ENCODE data around the gene CCL17.

The CCL17 gene

DNA sequence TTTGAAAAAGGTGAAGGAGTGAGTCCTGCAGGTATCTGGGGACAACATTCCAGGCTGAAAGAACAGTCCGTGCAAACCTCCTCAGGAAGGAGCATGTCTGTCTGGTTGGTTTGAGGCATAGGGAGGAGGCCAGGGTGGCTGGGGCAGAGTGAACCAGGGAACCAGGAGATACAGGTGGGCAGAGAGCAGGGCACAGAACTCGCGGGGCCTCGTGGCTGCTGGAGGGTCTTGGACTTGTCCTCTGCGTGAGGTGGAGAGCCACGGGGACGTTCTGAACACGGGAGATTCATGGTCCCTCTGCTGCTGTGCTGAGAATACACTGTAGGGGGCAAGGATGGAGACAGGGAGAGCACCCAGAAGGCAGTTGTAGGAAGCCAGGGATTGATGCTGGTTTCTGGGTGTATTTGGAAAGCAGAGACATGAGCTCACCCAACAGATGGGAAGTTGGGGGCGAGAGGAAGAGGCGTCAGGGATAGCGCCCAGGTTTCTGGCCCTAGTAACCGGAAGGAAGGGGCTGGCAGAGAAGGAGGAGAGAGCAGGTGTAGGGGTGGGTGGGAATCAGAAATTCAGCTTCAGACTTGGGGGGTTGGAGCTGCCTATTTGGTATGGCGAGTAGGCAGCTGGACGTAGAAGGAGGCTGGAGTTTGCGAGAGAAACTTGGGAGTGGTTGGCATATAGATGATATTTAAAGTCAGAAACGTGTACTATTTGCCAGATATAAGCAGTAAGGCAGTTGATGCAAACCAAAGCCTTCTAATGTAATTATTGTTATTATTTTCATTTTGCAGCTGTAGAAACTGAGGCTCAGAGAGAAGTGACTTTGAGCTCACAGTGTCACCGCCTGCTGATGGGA is at the start of gene CCL17:
TSS of gene CCL17 (plus strand) at position 803 of the 853 bp plus-strand sequence. CDS start 9,166 bp downstream, outside the sequence.
- DNase-seq (ENCODE audit: low spot score) = no peak

DNA sequence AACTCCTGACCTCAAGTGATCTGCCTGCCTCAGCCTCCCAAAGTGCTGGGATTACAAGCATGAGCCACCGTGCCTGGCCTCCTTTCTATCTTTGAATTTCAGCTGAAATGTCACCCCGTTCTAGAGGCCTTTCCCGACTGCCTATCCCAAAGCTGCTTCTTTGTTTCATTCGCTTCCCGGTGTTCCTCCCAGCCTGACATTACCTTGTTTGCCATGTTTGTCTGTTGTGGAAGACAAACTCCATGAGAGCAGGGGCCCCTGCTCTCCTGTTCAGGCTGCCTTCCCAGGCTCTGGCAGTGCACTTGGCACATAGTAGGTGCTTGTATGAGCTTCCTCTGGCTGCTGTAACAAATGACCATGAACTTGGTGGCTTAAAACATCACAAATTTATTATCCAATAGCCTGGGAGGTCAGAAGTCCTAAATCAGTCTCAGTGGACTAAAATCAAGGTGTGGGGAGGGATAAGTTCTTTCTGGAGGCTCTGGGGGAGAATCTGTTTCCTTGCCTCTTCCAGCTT is 48.6 kb upstream of the CCL17 start:
- DNase-seq (ENCODE audit: low spot score) = no peak

GRCh38 chr16:57356547-57356946 is 48.0 kb upstream of the CCL17 start:
- no peak for DNase-seq (ENCODE audit: low spot score)

DNA sequence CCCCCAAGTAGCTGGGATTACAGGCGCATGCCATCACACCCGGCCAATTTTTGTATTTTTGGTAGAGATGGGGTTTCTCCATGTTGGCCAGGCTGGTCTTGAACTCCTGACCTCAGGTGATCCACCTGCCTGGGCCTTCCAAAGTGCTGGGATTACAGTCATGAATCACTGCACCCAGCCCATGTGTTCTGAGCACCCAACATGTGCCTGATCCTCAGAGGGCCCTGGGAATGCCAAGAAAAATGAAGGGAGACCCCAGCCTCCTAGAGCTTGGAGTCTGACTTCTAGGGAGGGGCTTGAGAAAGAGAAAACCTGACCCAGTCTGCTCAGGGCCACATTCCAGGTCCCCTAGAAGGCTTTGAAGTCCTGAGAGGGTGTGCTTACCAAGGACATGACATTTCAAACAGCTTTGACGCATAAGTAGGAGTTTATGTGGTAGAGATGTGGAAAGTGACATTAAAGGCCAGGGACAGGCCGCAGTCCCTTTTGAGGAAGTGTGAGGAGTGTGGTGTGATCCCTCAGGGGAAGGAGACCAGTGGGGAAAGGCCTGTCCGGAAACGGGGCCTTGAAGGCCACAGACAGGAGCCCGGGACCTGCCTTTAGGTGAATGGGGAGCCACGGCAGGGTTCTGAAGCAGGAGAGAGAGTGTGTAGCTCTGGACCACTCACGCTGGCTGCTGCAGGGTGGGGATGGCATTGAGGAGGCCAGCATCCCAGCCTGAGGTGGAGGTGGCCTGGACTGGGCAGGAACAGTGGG is 47.1 kb upstream of the CCL17 start:
- peak; percentile 4 for DNase-seq (ENCODE audit: low spot score)

DNA sequence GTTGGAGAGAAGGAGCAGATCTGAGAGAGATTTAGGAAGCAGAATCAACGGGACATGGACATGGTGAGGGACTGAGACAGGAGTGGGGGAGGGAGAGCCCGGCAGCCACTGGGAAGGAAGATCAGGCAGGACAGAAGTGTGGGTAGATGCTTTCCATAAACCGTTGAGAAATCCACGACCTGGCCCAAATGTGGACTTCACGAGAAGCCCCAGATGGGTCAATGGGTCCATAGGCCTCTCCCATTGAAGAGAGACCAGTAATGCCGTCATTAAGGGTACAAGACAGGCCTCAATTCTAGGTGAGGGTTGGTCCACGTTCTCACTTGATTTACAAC is 46.5 kb upstream of the CCL17 start:
- DNase-seq (ENCODE audit: low spot score) = peak; percentile 6

GRCh38 chr16:57358527-57359095 is 46.0 kb upstream of the CCL17 start, which contains the start of gene CCL22:
Gene CCL22 (plus strand): TSS chr16:57358783. CDS start chr16:57358817, 34 bp downstream.
- DNase-seq (ENCODE audit: low spot score) = no peak

DNA sequence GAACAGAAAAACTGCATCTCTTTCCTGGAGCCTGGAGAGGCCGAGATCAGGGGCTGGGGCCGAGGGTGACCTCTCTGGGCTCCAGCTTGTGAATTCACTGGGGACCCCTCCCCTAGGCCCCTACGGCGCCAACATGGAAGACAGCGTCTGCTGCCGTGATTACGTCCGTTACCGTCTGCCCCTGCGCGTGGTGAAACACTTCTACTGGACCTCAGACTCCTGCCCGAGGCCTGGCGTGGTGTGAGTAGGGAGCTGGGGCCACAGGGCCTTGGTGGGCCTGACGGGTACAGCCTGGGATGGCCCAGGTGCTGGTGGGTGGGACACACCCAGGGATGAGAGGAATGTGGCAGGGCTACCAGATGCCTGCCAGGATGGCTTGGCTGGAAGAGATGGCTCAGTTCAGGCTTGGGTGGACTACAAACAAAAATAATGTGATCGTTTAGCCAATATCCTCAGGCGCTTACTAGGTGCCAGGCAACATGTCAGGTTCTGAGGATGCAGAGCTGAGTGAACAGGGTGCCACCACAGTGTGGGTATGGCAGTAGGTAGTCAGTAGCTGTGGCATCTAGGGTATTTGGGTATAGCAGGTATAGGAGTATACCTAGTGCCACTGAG is 44.1 kb upstream of the CCL17 start:
- no peak for DNase-seq (ENCODE audit: low spot score)

GRCh38 chr16:57361404-57361803 is 43.2 kb upstream of the CCL17 start:
- DNase-seq (ENCODE audit: low spot score) = peak; percentile 4

GRCh38 chr16:57364143-57364542 is 40.4 kb upstream of the CCL17 start:
- no peak for DNase-seq (ENCODE audit: low spot score)

GRCh38 chr16:57366544-57367040 is 38.0 kb upstream of the CCL17 start:
- peak; percentile 3 for DNase-seq (ENCODE audit: low spot score)

DNA sequence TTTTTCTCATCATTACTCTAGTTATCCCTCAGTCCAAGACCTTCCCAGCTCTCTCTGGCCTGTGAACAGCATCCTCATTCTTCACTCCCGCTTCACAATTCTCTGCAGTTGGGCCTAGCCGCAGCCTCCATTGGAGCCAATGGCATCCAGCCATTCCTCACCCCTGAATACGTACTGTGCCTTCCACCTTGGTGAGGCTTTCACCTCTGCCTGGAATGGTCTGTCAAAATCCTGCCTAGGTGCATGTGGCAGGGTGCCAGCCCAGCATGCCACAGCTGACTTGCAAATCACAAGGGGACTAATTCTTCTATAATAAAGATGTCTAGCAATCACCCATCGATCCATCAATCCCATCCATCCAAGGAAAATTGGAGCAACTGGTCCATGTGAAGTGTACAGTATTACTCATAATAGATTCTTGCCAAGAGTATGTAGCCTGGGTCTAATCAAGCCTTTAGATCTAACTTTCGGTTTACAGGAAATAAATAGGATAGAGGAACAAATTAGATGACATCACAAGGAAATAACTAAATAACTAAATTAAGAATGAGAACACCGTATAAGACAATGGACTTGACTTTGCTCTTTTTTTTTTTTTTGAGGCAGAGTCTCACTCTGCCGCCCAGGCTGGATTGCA is 37.3 kb upstream of the CCL17 start:
- DNase-seq (ENCODE audit: low spot score) = peak; percentile 45

DNA sequence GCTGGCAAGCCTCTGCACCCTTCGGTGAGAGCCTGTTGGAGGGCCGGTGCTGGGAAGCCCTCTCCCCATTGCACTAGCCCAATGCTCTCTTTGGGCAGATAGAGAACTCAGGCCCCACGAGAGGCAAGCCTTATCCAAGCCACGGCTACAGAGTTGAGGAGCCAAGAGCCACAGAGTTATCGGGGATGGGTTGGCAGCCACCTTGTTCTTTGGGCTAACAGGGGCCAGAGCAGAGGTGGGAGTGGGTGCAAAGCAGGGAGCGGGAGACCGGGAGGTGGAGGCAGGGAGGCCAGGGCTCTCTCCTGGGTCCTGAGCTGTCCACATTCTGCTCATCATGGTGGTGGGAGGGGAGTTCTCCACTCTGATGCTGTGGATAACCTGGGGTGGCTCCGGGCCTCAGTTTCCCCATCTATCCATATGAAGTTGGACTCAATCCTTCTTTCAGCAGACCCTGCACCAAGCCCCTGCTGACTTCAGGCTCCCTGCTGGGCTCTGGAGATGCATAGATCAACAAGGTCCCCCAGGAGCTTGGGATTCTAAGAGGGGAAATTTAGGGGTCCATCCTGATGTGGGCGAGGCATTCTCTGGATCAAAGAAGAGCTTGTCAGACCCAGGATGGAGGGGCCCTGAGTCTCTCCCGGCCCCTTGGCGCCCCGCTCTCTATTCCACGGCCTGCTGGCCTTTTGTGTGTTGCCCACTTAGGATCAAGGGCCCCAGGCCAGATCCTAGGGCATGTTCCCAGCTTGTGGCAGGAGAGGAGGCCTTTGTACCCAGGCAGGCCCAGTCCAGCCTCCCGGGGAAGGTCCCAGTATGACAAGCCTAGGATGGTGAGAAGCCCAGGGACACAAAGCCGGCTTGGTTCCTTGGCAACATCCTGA is 32.8 kb upstream of the CCL17 start:
- peak; percentile 9 for DNase-seq (ENCODE audit: low spot score)

DNA sequence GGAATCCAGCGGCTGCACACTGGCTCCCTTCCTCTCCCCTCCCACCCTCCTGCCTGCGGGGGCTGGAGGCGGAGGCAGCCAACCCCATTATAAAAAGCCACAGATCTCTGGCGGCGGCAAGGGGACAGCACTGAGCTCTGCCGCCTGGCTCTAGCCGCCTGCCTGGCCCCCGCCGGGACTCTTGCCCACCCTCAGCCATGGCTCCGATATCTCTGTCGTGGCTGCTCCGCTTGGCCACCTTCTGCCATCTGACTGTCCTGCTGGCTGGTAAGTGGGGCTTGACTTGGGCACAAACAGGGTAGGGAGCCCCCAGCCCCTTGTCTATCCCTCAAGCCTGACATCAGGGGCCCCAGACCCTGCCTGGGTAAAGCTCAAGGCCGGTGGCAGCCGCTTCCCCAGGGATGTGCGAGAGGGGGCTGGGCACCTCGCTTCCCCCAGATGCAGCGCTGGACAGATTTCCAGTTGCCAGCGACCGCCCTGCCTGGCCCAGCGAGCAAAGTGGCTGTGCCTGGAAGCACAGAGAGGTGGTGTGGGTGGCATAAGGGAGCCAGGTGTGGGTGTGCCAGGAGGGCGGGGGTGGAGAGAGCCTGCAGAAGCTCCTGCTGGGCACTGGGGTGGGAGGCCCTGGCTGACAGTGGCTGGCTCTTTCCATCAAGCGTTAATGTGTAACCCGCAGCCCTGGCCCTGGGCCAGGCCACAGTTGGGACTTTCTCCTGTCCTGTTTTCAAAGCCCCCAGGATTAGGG is 32.0 kb upstream of the CCL17 start, which contains the start of gene CX3CL1:
TSS of gene CX3CL1 (plus strand) at position 119 of the 745 bp plus-strand sequence. CDS start at position 198, 79 bp downstream.
- DNase-seq (ENCODE audit: low spot score) = peak; percentile 77

- peak; percentile 5 for DNase-seq (ENCODE audit: low spot score)
Measured at GRCh38 chr16:57373117-57373947, 31.2 kb upstream of the CCL17 start.

- DNase-seq (ENCODE audit: low spot score) = peak; percentile 25
Measured at GRCh38 chr16:57374067-57374534, 30.5 kb upstream of the CCL17 start.

DNA sequence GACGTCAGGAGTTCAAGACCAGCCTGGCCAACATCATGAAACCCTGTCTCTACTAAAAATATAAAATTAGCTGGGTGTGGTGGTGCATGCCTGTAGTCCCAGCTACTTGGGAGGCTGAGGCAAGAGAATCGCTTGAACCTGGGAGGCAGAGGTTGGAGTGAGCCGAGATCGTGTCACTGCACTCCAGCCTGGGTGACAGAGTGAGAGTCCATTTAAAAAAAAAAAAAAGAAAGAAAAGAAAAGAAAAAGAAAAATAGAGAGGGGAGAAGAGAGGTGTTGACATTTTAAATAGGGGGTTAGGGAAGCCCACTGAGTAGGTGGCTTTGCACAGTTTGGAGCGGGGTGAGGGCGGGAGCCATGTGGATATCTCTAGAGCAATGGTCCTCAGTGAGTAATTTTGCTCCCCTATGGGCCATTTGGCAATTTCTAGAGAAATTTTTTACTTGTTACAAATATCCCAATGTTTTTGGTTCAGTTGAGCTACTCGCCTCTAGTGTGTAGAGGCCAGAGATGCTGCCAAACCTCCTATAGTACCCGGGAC is 29.6 kb upstream of the CCL17 start:
- peak; percentile 5 for DNase-seq (ENCODE audit: low spot score)

GRCh38 chr16:57376313-57376818 is 28.2 kb upstream of the CCL17 start:
- no peak for DNase-seq (ENCODE audit: low spot score)
